HG02678 (cell line): ENCODE data around the gene TOR4A.
A peak's percentile ranks its signal among the peaks of the same experiment; 100 is the strongest.

Source experiments
- ATAC-seq: cut with Tn5 transposase; IDR thresholded peaks from one replicate; pipeline ENCODE4 v1.9.1; 2021; ENCODE audit warnings: mild to moderate bottlenecking, moderate library complexity; ENCODE audit not compliant: unreplicated experiment

TOR4A gene

GRCh38 chr9:137270929-137271695 is 6.4 kb upstream of the TOR4A start:
- ATAC-seq = no peak

GRCh38 chr9:137271696-137272076 is 5.8 kb upstream of the TOR4A start:
- ATAC-seq = no peak

GRCh38 chr9:137272241-137273094 is 5.1 kb upstream of the TOR4A start:
- ATAC-seq = no peak

- no peak for ATAC-seq
Observed at GRCh38 chr9:137273095-137273490, 4.4 kb upstream of the TOR4A start.

- ATAC-seq = no peak
Observed at GRCh38 chr9:137273611-137274320, 3.8 kb upstream of the TOR4A start.

- no peak for ATAC-seq
Observed at GRCh38 chr9:137275203-137275587, 2.3 kb upstream of the TOR4A start.

- no peak for ATAC-seq
Observed at GRCh38 chr9:137275588-137276472, 1.7 kb upstream of the TOR4A start.

- ATAC-seq = no peak
Observed at GRCh38 chr9:137276473-137277328, 825 bp upstream of the TOR4A start.

- ATAC-seq = peak; percentile 2
Observed at GRCh38 chr9:137278061-137278701, 655 bp downstream of the TOR4A start.

- no peak for ATAC-seq
Observed at GRCh38 chr9:137278721-137279711, 1.5 kb downstream of the TOR4A start.

GRCh38 chr9:137279741-137280473 is 2.4 kb downstream of the TOR4A start:
- no peak for ATAC-seq

GRCh38 chr9:137280474-137281344 is 3.2 kb downstream of the TOR4A start:
- no peak for ATAC-seq

GRCh38 chr9:137281345-137282116 is 4.0 kb downstream of the TOR4A start:
- ATAC-seq = no peak

- ATAC-seq = no peak
Observed at GRCh38 chr9:137286975-137287383, 9.5 kb downstream of the TOR4A start.

GRCh38 chr9:137293094-137293481 is 15.6 kb downstream of the TOR4A start:
- no peak for ATAC-seq
